GM18868 (cell line): Measurements from ENCODE around the gene EFNB1.

ENCODE experiments used
- ATAC-seq: cut with Tn5 transposase; IDR thresholded peaks from one replicate; pipeline ENCODE4 v1.9.1; 2021; ENCODE audit warnings: mild to moderate bottlenecking, moderate library complexity; ENCODE audit not compliant: unreplicated experiment

EFNB1 gene

DNA sequence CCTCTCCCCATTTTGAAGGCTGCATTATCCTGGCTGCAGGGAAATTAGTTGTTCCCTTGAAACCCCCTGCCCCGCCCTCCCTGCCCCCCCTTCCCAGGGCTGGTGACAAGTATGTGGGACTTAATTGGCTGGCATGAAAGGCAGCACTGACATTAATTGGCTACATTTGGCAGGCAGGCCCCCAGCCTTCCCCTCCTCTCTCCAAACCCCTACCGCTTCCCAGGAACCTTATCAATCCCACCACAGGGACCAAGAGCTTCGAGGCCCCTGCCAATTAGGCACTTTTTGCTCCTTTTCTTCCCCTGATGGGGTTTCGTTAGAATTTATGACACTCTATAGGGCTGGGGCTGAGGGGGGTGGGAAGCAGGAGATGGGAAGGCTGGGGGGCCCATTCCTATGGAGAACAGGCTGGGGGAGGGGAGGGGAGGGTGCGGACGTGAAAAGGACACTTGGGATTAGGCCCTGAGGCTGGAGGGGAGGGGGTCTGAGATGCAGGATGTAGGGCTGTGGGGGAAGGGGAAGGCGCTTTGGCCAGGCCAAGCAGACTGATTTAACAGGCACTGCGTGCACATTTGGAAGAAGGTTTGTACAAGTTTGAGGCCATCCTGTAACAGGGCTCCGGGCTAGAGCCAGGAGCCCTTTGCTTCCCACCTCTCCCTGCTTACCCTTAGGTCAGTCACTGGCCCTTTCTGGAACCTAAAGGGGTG, 52.2 kb downstream of the EFNB1 start:
- ATAC-seq, result no peak

- no peak for ATAC-seq
These were observed 53.1 kb downstream of the EFNB1 start for GRCh38 chrX:68881911-68882310.

DNA sequence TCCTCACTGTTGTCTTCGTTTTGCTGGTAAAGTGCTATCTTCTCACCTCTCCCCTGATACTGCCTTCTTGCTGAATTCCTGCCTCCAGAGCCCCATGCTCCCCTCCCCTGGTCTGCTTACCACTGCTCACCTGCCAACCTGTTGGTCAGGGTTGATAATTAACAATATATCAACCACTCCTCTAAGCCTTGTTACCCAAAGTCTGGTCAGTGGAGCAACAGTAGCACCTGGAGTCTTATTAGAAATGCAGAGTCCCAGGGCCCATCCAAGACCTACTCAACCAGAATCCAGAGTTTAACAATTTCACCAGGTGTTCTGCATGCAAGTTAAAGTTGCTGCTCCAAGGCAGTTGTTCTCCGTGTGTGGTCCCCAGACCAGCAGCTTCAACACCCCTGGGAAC, 55.0 kb downstream of the EFNB1 start:
- ATAC-seq, result no peak

DNA sequence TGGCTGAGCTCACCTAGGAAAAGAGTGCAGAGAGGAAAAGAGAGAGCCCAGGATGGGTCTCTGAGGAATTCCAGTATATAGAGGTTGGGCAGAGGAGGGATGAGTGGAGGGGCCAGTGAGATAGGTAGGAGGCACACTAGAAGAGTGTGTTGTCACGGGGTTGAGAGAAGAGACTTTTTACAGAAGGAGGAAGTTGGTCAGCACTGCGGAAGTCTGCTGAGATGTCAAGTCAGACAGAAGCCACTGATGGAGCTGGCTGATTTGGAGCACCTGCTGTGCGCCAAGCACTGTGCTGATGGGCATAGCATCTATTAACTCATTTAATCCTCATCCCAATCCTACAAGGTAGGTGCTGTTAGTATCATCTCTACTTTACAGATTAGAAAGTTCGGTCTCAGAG, 60.4 kb downstream of the EFNB1 start:
- ATAC-seq, result no peak
